Measurements from ENCODE around the gene OR11A1. TPM values are rescaled to one million over a fixed set of nuclear protein-coding genes. Genes with fewer than 3 reads are reported as not detected.

Gene OR11A1, protein sequence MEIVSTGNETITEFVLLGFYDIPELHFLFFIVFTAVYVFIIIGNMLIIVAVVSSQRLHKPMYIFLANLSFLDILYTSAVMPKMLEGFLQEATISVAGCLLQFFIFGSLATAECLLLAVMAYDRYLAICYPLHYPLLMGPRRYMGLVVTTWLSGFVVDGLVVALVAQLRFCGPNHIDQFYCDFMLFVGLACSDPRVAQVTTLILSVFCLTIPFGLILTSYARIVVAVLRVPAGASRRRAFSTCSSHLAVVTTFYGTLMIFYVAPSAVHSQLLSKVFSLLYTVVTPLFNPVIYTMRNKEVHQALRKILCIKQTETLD
- polyA plus RNA-seq = not detected

DNA sequence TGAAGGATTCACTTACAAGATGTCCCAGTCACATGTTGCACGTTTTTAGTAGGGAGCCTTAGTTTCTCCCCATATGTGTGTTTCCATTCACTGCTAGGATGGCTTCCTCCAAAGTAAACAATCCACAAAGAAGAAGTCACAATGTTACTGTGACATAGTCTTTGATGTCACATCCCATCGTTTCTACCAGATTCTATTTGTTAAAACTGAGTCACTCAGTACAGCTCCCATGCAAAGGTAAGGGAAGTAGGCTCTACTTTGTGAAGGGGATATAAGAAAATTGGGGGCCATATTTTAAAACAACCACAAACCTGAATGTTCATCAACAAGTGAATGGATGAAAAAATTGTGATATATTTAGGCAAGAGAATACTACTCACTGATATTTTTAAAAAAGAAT is at the start of gene OR11A1, which contains the start of gene OR2H1:
Gene OR11A1, minus strand, starts transcription at position 101 of the 400 bp plus-strand sequence. CDS start 29,430 bp downstream, outside the sequence.
Gene OR2H1, plus strand, starts transcription at position 185 of the 400 bp plus-strand sequence. CDS start 4,615 bp downstream, outside the sequence.
- Histone ChIP-seq H3K27me3 (ENCODE audit: control insufficient read depth in 1 of 2, insufficient read depth in 2 of 2, low read length in 2 of 2) (no peaks in the 10 kb centered on the region), H3K36me3 (ENCODE audit: control insufficient read depth in 2 of 2, insufficient read depth in 2 of 2, low read length in 1 of 2) (no peaks in the 10 kb centered on the region), H3K27ac (ENCODE audit: low read depth in 2 of 2, low read length in 1 of 2) (no peak within 1 kb of the TSS), H3K4me3 (ENCODE audit: low read depth in 1 of 2, low read length in 2 of 2) (no peak within 1 kb of the TSS), H3K9me3 (ENCODE audit: control insufficient read depth in 2 of 2, insufficient read depth in 1 of 2, low read depth in 1 of 2, low read length in 1 of 2) (no peaks in the 10 kb centered on the region), H3K4me1 (ENCODE audit: control insufficient read depth in 2 of 2, insufficient read depth in 2 of 2, low read length in 1 of 2) (no peaks in the 10 kb centered on the region)
- 54 to 55% methylated on average over 2 of the region's 2 CpGs for WGBS, 2 donors

DNA sequence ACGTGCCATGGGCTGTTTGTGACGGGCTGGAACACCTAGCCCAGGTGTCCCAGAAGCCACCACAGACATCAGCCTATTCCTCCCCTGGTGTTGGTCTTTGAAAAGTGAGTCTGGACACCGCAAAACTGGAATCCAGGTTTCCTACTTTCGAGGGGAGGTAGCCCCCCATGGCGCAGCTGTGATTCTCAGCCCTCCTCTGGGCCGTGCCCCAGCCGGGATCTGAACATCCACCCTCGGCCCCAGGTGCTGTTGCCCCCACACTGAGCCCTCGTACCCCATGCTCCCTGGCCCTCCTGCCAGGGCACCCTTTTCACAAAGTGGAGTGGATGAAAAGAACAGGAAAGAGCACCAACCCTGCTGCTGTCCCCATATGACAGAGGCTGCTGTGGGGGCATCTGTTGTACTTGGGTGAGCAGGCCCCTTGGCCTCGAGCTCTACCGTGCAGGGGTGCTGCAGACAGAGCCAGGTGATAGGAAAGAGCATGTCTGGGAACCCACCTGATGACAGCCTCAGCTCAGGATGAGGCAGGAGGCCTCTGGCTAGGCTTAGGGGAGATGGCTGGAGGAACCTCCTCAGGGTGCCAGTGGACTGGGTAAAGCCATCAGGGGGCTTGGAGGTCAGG is 49.7 kb upstream of the OR11A1 start:
- no peak overlapping the region for H3K27ac ChIP-seq (ENCODE audit: low read depth in 2 of 2, low read length in 1 of 2)
- H3K36me3 ChIP-seq (ENCODE audit: control insufficient read depth in 2 of 2, insufficient read depth in 2 of 2, low read length in 1 of 2) = no peaks in the 10 kb centered on the region
- H3K4me3 ChIP-seq (ENCODE audit: low read depth in 1 of 2, low read length in 2 of 2) = no peak overlapping the region
- H3K9me3 ChIP-seq (ENCODE audit: control insufficient read depth in 2 of 2, insufficient read depth in 1 of 2, low read depth in 1 of 2, low read length in 1 of 2) = no peaks in the 10 kb centered on the region
- WGBS, 2 donors = 67 to 75% methylated on average over 11 of the region's 11 CpGs
- H3K4me1 ChIP-seq (ENCODE audit: control insufficient read depth in 2 of 2, insufficient read depth in 2 of 2, low read length in 1 of 2) = no peaks in the 10 kb centered on the region
- no peaks in the 10 kb centered on the region for H3K27me3 ChIP-seq (ENCODE audit: control insufficient read depth in 1 of 2, insufficient read depth in 2 of 2, low read length in 2 of 2)

DNA sequence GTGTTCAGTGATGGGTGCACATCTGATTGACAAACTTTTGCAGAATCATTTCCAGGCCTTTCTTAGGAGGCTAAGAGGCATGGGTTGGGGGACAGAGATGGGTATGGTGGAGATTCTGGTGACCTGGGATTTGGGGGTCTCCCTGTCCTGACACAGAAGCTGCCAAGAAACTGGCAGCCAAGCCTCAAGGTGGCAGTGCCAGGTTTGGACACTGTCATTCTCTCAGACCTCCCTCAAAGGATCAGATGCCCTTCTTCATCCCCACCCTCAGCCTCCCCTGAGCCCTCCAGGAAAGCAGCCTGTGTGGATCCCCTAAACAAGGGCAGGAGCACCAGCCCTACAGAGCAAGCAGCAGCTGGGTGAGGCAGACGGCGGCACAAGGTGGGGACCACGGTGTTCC is 48.9 kb upstream of the OR11A1 start:
- no peaks in the 10 kb centered on the region for H3K27me3 ChIP-seq (ENCODE audit: control insufficient read depth in 1 of 2, insufficient read depth in 2 of 2, low read length in 2 of 2)
- H3K36me3 ChIP-seq (ENCODE audit: control insufficient read depth in 2 of 2, insufficient read depth in 2 of 2, low read length in 1 of 2) = no peaks in the 10 kb centered on the region
- H3K9me3 ChIP-seq (ENCODE audit: control insufficient read depth in 2 of 2, insufficient read depth in 1 of 2, low read depth in 1 of 2, low read length in 1 of 2) = no peaks in the 10 kb centered on the region
- no peaks in the 10 kb centered on the region for H3K4me1 ChIP-seq (ENCODE audit: control insufficient read depth in 2 of 2, insufficient read depth in 2 of 2, low read length in 1 of 2)
- H3K27ac ChIP-seq (ENCODE audit: low read depth in 2 of 2, low read length in 1 of 2) = no peak overlapping the region
- no peak overlapping the region for H3K4me3 ChIP-seq (ENCODE audit: low read depth in 1 of 2, low read length in 2 of 2)
- WGBS, 2 donors = 89 to 100% methylated on average over 3 of the region's 3 CpGs

DNA sequence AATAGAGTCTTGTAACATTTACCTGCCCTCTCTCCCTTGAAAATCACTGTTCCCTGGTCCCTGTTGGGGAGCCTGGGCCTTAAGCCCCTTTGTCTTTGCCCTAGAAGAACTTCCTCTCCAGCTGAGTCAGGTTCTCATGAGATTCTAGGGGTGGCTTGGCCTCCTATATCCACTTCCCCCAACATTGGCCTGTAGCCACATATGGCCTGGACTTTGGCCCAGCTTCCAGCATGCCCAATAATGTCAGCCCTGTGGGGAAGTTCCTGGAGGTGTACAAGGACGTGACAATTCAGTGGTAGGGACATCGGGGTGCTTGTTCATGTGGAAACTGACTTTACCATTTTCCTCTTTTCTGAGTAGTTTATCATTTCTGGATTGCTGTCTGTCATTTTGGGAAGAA is 48.1 kb upstream of the OR11A1 start:
- H3K4me3 ChIP-seq (ENCODE audit: low read depth in 1 of 2, low read length in 2 of 2) = no peak overlapping the region
- H3K9me3 ChIP-seq (ENCODE audit: control insufficient read depth in 2 of 2, insufficient read depth in 1 of 2, low read depth in 1 of 2, low read length in 1 of 2) = no peaks in the 10 kb centered on the region
- no peaks in the 10 kb centered on the region for H3K4me1 ChIP-seq (ENCODE audit: control insufficient read depth in 2 of 2, insufficient read depth in 2 of 2, low read length in 1 of 2)
- WGBS, 2 donors = 62 to 67% methylated on average over 2 of the region's 2 CpGs
- no peaks in the 10 kb centered on the region for H3K36me3 ChIP-seq (ENCODE audit: control insufficient read depth in 2 of 2, insufficient read depth in 2 of 2, low read length in 1 of 2)
- no peaks in the 10 kb centered on the region for H3K27me3 ChIP-seq (ENCODE audit: control insufficient read depth in 1 of 2, insufficient read depth in 2 of 2, low read length in 2 of 2)
- no peak overlapping the region for H3K27ac ChIP-seq (ENCODE audit: low read depth in 2 of 2, low read length in 1 of 2)

DNA sequence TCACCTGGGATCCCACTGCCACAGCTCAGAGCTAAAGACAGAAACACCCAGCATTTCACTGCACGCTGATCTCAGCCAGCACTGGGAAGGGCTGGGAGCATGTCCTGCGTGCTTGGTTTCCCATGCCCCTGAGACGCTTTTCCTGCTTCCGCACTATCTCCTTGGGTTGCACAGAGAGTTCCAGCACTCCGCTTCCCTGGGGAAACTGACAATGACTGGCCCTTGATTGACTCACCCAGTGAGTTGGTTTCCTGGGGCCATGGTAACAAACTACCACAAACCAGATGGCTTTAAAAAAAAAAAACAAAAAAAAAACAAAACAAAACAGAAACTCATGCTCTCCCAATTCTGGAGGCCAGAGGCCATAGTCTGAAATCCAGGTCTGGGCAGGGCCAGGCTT is 45.7 kb upstream of the OR11A1 start:
- no peaks in the 10 kb centered on the region for H3K4me1 ChIP-seq (ENCODE audit: control insufficient read depth in 2 of 2, insufficient read depth in 2 of 2, low read length in 1 of 2)
- no peaks in the 10 kb centered on the region for H3K9me3 ChIP-seq (ENCODE audit: control insufficient read depth in 2 of 2, insufficient read depth in 1 of 2, low read depth in 1 of 2, low read length in 1 of 2)
- H3K4me3 ChIP-seq (ENCODE audit: low read depth in 1 of 2, low read length in 2 of 2) = no peak overlapping the region
- no peaks in the 10 kb centered on the region for H3K36me3 ChIP-seq (ENCODE audit: control insufficient read depth in 2 of 2, insufficient read depth in 2 of 2, low read length in 1 of 2)
- no peak overlapping the region for H3K27ac ChIP-seq (ENCODE audit: low read depth in 2 of 2, low read length in 1 of 2)
- 87 to 88% methylated on average over 5 of the region's 5 CpGs for WGBS, 2 donors
- H3K27me3 ChIP-seq (ENCODE audit: control insufficient read depth in 1 of 2, insufficient read depth in 2 of 2, low read length in 2 of 2) = no peaks in the 10 kb centered on the region

DNA sequence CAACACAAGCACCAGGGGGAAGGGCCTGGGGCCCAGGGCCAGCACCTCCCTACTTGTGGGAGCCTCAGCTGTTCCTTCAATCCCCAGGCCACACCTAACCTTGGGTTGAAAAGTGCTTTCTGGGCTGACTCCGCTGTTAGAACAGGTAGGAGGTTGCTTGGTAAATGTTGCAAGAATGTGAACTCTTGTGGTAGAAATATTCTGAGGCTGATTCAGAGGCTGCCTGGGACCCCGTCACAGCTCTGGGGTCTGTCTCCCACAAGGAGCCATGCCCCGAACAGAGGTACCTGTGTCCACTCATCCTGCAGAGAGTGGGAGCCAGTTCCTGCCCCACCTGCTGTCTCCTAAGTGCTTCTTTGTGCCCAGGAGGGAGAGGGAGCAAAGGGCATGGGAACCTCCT is 45.3 kb upstream of the OR11A1 start:
- Histone ChIP-seq H3K4me3 (ENCODE audit: low read depth in 1 of 2, low read length in 2 of 2) (no peak overlapping the region), H3K36me3 (ENCODE audit: control insufficient read depth in 2 of 2, insufficient read depth in 2 of 2, low read length in 1 of 2) (no peaks in the 10 kb centered on the region), H3K27me3 (ENCODE audit: control insufficient read depth in 1 of 2, insufficient read depth in 2 of 2, low read length in 2 of 2) (no peaks in the 10 kb centered on the region), H3K9me3 (ENCODE audit: control insufficient read depth in 2 of 2, insufficient read depth in 1 of 2, low read depth in 1 of 2, low read length in 1 of 2) (no peaks in the 10 kb centered on the region), H3K4me1 (ENCODE audit: control insufficient read depth in 2 of 2, insufficient read depth in 2 of 2, low read length in 1 of 2) (no peaks in the 10 kb centered on the region), H3K27ac (ENCODE audit: low read depth in 2 of 2, low read length in 1 of 2) (no peak overlapping the region)
- WGBS, 2 donors = 78 to 89% methylated on average over 3 of the region's 3 CpGs

DNA sequence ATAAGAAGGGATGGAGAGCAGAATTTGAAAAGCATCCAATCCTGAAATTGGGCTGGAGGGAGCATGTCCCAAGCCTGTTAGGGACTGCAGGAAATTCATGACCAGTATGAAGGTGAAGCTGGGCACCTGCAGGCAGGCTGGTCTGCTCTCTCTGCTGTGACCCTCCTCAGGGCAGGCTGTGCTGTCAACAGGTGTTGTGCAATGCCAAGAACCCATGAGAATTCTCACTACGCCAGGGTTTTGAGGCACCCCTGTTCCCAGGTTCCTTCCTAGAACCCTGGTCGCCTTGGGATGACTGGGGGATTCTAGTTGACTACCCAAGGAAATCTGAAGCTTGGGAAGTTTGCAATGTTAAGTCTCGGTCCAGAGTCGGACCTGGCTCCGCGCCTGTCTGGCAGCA is 44.2 kb upstream of the OR11A1 start:
- Histone ChIP-seq H3K4me1 (ENCODE audit: control insufficient read depth in 2 of 2, insufficient read depth in 2 of 2, low read length in 1 of 2) (no peaks in the 10 kb centered on the region), H3K27me3 (ENCODE audit: control insufficient read depth in 1 of 2, insufficient read depth in 2 of 2, low read length in 2 of 2) (no peaks in the 10 kb centered on the region), H3K36me3 (ENCODE audit: control insufficient read depth in 2 of 2, insufficient read depth in 2 of 2, low read length in 1 of 2) (no peaks in the 10 kb centered on the region), H3K9me3 (ENCODE audit: control insufficient read depth in 2 of 2, insufficient read depth in 1 of 2, low read depth in 1 of 2, low read length in 1 of 2) (no peaks in the 10 kb centered on the region), H3K4me3 (ENCODE audit: low read depth in 1 of 2, low read length in 2 of 2) (no peak overlapping the region), H3K27ac (ENCODE audit: low read depth in 2 of 2, low read length in 1 of 2) (no peak overlapping the region)
- WGBS, 2 donors = 88 to 92% methylated on average over 6 of the region's 6 CpGs

DNA sequence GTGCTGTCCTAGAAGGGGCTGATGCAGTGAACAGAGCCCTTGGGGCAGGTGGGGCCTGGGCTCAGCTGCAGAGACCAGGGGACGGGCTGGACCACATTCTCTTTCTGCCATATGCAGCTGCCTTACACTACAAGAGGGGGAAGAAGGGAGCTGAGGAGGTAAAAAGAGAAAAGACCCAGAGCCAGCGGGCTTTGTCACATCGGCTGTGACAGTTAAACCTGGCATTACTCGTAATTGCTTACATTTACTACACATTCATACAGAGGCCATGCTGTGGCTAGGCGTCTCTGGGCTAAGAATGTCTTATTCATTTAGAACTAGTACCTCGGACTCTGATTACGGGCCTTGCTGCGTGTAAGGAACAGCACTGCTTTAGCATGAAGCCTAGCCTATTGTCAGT is 43.7 kb upstream of the OR11A1 start:
- Histone ChIP-seq H3K4me3 (ENCODE audit: low read depth in 1 of 2, low read length in 2 of 2) (no peak overlapping the region), H3K4me1 (ENCODE audit: control insufficient read depth in 2 of 2, insufficient read depth in 2 of 2, low read length in 1 of 2) (no peaks in the 10 kb centered on the region), H3K27me3 (ENCODE audit: control insufficient read depth in 1 of 2, insufficient read depth in 2 of 2, low read length in 2 of 2) (no peaks in the 10 kb centered on the region), H3K36me3 (ENCODE audit: control insufficient read depth in 2 of 2, insufficient read depth in 2 of 2, low read length in 1 of 2) (no peaks in the 10 kb centered on the region), H3K9me3 (ENCODE audit: control insufficient read depth in 2 of 2, insufficient read depth in 1 of 2, low read depth in 1 of 2, low read length in 1 of 2) (no peaks in the 10 kb centered on the region), H3K27ac (ENCODE audit: low read depth in 2 of 2, low read length in 1 of 2) (no peak overlapping the region)
- WGBS, 2 donors = 79 to 92% methylated on average over 8 of the region's 8 CpGs

DNA sequence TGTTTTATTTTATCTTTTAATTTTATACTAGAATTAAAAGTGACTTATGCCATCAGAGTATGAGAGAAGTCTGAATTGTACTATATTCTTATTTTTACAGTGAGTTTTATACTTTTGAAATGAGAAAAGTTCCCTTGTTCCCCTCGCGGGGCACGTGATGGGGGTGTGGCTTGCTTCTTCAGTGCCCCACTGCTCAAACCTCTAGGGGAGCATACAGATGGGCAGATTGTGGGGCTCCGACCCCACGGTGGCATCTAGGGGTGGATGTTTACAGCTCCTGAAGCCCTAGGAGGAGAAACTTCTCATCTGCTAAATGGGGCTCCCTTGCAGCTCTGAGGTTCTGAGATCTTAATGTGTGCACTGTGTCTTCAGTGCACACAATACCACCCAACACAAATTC is 42.8 kb upstream of the OR11A1 start:
- Histone ChIP-seq H3K9me3 (ENCODE audit: control insufficient read depth in 2 of 2, insufficient read depth in 1 of 2, low read depth in 1 of 2, low read length in 1 of 2) (no peaks in the 10 kb centered on the region), H3K27ac (ENCODE audit: low read depth in 2 of 2, low read length in 1 of 2) (no peak overlapping the region), H3K36me3 (ENCODE audit: control insufficient read depth in 2 of 2, insufficient read depth in 2 of 2, low read length in 1 of 2) (no peaks in the 10 kb centered on the region), H3K27me3 (ENCODE audit: control insufficient read depth in 1 of 2, insufficient read depth in 2 of 2, low read length in 2 of 2) (no peaks in the 10 kb centered on the region), H3K4me3 (ENCODE audit: low read depth in 1 of 2, low read length in 2 of 2) (no peak overlapping the region), H3K4me1 (ENCODE audit: control insufficient read depth in 2 of 2, insufficient read depth in 2 of 2, low read length in 1 of 2) (no peaks in the 10 kb centered on the region)
- WGBS, 2 donors = 83 to 85% methylated on average over 5 of the region's 5 CpGs

DNA sequence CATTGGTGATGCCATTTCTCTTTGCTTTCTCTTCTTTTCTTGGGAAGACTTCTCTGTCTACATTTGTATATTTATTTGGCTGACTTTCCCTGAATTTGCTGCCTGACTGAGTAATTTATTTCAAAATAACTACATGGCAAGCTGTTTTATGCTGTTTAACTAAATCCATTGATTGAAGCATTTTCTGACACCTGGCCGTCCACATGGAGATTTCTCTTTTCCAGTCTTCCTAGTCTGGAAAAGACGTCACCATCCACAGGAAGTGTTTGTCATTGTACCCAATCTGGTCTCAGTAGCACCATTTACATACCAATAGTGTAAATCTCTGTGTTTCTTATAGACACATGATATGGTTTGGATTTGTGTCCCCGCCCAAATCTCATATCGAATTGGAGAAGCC is 40.1 kb upstream of the OR11A1 start:
- H3K27me3 ChIP-seq (ENCODE audit: control insufficient read depth in 1 of 2, insufficient read depth in 2 of 2, low read length in 2 of 2) = no peaks in the 10 kb centered on the region
- H3K27ac ChIP-seq (ENCODE audit: low read depth in 2 of 2, low read length in 1 of 2) = no peak overlapping the region
- no peak overlapping the region for H3K4me3 ChIP-seq (ENCODE audit: low read depth in 1 of 2, low read length in 2 of 2)
- no peaks in the 10 kb centered on the region for H3K4me1 ChIP-seq (ENCODE audit: control insufficient read depth in 2 of 2, insufficient read depth in 2 of 2, low read length in 1 of 2)
- no peaks in the 10 kb centered on the region for H3K36me3 ChIP-seq (ENCODE audit: control insufficient read depth in 2 of 2, insufficient read depth in 2 of 2, low read length in 1 of 2)
- H3K9me3 ChIP-seq (ENCODE audit: control insufficient read depth in 2 of 2, insufficient read depth in 1 of 2, low read depth in 1 of 2, low read length in 1 of 2) = no peaks in the 10 kb centered on the region
- 74 to 78% methylated on average over 4 of the region's 4 CpGs for WGBS, 2 donors

Data from esophagus (tissue), 2 donors.